ENCODE measurements around the gene ZNF442.

DNA sequence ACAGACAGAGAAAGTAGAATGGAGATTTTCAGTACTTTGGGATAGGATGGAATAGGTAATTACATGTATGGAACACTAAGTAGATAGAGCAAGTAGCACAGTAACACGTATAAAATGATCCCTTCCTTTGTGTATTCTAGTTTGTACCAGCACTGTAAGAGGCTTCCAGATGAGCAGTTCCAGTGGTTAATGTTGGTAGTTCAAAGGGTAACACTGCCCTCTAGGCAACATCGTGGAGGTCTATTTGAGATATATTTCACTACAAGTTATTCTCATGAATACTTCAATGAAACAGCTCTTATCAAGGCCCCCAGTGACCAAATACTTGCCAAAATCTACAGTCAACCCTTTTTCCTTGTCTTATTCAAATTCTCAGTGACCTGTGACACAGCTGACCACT lies 18.6 kb downstream of the ZNF442 start:
- TF ChIP-seq, protein P1, sequence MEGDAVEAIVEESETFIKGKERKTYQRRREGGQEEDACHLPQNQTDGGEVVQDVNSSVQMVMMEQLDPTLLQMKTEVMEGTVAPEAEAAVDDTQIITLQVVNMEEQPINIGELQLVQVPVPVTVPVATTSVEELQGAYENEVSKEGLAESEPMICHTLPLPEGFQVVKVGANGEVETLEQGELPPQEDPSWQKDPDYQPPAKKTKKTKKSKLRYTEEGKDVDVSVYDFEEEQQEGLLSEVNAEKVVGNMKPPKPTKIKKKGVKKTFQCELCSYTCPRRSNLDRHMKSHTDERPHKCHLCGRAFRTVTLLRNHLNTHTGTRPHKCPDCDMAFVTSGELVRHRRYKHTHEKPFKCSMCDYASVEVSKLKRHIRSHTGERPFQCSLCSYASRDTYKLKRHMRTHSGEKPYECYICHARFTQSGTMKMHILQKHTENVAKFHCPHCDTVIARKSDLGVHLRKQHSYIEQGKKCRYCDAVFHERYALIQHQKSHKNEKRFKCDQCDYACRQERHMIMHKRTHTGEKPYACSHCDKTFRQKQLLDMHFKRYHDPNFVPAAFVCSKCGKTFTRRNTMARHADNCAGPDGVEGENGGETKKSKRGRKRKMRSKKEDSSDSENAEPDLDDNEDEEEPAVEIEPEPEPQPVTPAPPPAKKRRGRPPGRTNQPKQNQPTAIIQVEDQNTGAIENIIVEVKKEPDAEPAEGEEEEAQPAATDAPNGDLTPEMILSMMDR (IDR thresholded peaks at IDR 0.05): no peak
- no peak for TF ChIP-seq POLR2A (IDR thresholded peaks at IDR 0.05)
